Measurements from ENCODE around the gene RBKS. TPM values are rescaled to one million over a fixed set of nuclear protein-coding genes. Genes with fewer than 3 reads are reported as not detected.

Gene RBKS
- total and polyA plus RNA-seq, 10 donors = 1.00 to 5.1 (median 2.6) TPM

DNA sequence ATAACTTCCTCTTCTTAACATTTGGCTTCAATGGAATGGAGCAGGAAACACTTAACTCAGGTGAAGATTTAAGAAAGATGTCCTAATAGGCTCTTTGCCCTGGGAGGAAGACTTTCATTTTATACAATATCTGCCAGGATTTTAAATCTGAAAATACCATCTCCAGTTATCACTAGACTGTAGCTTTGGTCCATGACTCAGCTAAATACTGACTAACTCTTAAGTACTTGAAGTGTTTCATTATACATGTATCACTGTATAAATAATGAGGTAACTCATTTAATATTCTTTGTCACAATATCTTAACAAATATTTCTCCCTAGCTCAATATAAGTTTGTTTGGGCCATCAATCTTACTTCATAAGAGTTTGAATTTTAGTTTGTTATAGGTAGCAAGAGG, 34.7 kb downstream of the RBKS start:
- no peak for TF ChIP-seq POLR2A (IDR thresholded peaks at IDR 0.05)
- TF ChIP-seq POLR2AphosphoS5 (IDR thresholded peaks at IDR 0.05) = no peak
- no peak for TF ChIP-seq CTCF (IDR thresholded peaks at IDR 0.05 in 8 of 11, conservative IDR thresholded peaks at IDR 0.05 in 3 of 11)
- no peak for DNase-seq
- Histone ChIP-seq H3K27ac (no peak overlapping the region), H3K4me3 (no peak overlapping the region), H3K9me3 (peaks cover 0 to 11% (median 7%) of the 10 kb centered on the region in 8 donors), H3K36me3 (no peaks in the 10 kb centered on the region), H3K4me1 (peaks cover 0 to 4% (median 0%) of the 10 kb centered on the region in 6 donors), H3K27me3 (replicated peaks in 1 of 7) (no peaks in the 10 kb centered on the region)
- intact Hi-C loops (cut with DNase I; ENCODE audit: low total_unique reads) = no loop called here

DNA sequence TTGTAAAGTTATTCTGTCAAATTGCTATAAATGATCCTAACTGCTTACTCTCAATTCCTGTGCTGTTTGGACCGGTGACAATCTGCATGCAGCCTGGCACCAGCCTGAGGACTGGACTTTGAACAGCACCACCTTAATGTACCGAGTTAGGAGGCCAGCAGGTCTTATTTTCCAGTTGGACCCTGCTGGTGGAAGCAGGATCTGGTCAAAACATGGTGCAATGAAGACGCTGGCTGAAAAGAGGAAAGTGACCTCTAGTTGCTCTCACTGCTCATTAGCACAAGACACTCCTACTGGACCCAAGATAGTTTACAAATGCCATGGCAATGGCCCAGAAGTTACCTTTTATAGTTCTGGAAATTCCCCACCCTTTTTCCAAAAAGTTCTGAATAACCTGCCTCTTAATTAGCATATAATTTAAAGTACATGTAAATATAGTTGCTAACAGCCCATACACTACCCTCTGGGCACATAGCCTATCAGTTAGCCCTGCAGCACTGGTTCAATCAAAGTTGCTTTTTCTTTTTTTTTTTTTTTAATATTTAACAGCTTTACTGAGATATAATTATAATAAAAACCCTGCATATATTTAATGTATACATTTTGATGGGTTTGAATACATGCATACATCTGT, 35.8 kb downstream of the RBKS start:
- Histone ChIP-seq H3K9me3 (peaks cover 0 to 11% (median 7%) of the 10 kb centered on the region in 8 donors), H3K4me3 (no peak overlapping the region), H3K27me3 (replicated peaks in 1 of 7) (no peaks in the 10 kb centered on the region), H3K27ac (no peak overlapping the region), H3K4me1 (peaks cover 0 to 4% (median 0%) of the 10 kb centered on the region in 6 donors), H3K36me3 (no peaks in the 10 kb centered on the region)
- WGBS, 5 donors = 72 to 86% (median 76%) methylated on average over 3 of the region's 3 CpGs
- intact Hi-C loops (cut with DNase I; ENCODE audit: low total_unique reads) = no loop called here
- DNase-seq = no peak
- no peak for TF ChIP-seq CTCF (IDR thresholded peaks at IDR 0.05 in 8 of 11, conservative IDR thresholded peaks at IDR 0.05 in 3 of 11)
- no peak for TF ChIP-seq POLR2A (IDR thresholded peaks at IDR 0.05)
- no peak for TF ChIP-seq POLR2AphosphoS5 (IDR thresholded peaks at IDR 0.05)

DNA sequence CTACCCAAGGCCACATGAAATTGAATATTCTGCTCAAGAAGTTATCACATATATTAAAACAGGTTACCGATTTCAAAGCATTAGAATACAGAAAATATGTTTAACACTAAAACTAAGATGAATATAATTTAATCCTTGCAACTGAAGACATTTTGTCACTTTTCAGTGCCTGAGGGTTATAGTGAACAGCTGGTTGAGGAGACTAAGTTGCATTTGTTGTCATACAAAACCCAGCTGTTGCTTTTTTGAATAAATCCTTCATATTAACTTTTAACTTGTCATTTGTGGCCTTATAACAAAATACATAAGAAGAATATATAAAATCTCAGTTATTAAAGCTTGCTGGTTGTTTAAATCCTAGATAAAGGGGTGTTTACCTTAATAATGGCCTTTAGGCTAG, 37.5 kb downstream of the RBKS start:
- peaks cover 0 to 6% (median 4%) of the 10 kb centered on the region in 8 donors for H3K9me3 ChIP-seq
- intact Hi-C loops (cut with DNase I; ENCODE audit: low total_unique reads) = no loop called here
- 81 to 97% (median 93%) methylated on average over 1 of the region's 1 CpG for WGBS, 5 donors
- H3K27me3 ChIP-seq (replicated peaks in 1 of 7) = no peaks in the 10 kb centered on the region
- no peak for TF ChIP-seq POLR2AphosphoS5 (IDR thresholded peaks at IDR 0.05)
- TF ChIP-seq CTCF (IDR thresholded peaks at IDR 0.05 in 8 of 11, conservative IDR thresholded peaks at IDR 0.05 in 3 of 11) = no peak
- no peak for TF ChIP-seq POLR2A (IDR thresholded peaks at IDR 0.05)
- peaks cover 0 to 4% (median 0%) of the 10 kb centered on the region in 6 donors for H3K4me1 ChIP-seq
- DNase-seq = no peak
- no peaks in the 10 kb centered on the region for H3K36me3 ChIP-seq
- no peak overlapping the region for H3K27ac ChIP-seq
- H3K4me3 ChIP-seq = no peak overlapping the region

GRCh38 chr2:27849558-27850205, 40.5 kb downstream of the RBKS start:
- H3K4me3 ChIP-seq = no peak overlapping the region
- TF ChIP-seq POLR2AphosphoS5 (IDR thresholded peaks at IDR 0.05) = no peak
- no peak for TF ChIP-seq POLR2A (IDR thresholded peaks at IDR 0.05)
- no peak for TF ChIP-seq CTCF (IDR thresholded peaks at IDR 0.05 in 8 of 11, conservative IDR thresholded peaks at IDR 0.05 in 3 of 11)
- H3K27me3 ChIP-seq (replicated peaks in 1 of 7) = no peaks in the 10 kb centered on the region
- 94 to 97% (median 95%) methylated on average over 3 of the region's 3 CpGs for WGBS, 5 donors
- DNase-seq = no peak
- H3K4me1 ChIP-seq = peaks cover 0 to 4% (median 0%) of the 10 kb centered on the region in 6 donors
- H3K27ac ChIP-seq = no peak overlapping the region
- H3K36me3 ChIP-seq = peaks cover 0 to 5% (median 0%) of the 10 kb centered on the region in 6 donors
- intact Hi-C loops (cut with DNase I; ENCODE audit: low total_unique reads) = no loop called here
- no peaks in the 10 kb centered on the region for H3K9me3 ChIP-seq

Measured in spleen (tissue), 11 donors.